ENCODE data around the gene METRNL.
"Not testable (repeated sequence)": the region's sequence is repeated elsewhere in the genome, so short reads cannot be mapped to it uniquely, and the experiment has no call there.

Gene METRNL, protein sequence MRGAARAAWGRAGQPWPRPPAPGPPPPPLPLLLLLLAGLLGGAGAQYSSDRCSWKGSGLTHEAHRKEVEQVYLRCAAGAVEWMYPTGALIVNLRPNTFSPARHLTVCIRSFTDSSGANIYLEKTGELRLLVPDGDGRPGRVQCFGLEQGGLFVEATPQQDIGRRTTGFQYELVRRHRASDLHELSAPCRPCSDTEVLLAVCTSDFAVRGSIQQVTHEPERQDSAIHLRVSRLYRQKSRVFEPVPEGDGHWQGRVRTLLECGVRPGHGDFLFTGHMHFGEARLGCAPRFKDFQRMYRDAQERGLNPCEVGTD

DNA sequence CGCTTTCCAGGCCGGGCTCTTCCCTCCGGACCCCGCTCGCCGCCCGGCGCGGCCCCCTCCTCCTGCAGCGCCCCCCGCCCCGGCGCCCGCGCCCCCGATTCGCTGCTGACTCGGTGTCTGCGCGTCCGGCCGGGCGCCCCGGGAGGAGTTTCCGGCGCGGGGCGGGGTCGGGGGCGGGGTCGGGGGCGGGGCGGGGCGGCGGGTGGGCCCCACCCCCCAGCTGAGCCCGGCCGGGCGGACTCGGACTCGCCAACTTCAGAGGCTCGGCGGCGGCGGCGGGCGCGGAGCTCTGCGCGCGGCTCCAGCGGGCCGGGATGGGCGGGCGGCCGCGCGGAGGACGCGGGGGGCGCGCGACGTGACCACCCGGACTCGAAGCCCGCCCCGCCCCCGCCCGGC, at the start of gene METRNL:
Gene METRNL, plus strand, starts transcription at position 258 of the 396 bp plus-strand sequence. CDS start 207 bp downstream, outside the sequence.
- DNase-seq (ENCODE audit: low spot score), result peak; percentile 89

DNA sequence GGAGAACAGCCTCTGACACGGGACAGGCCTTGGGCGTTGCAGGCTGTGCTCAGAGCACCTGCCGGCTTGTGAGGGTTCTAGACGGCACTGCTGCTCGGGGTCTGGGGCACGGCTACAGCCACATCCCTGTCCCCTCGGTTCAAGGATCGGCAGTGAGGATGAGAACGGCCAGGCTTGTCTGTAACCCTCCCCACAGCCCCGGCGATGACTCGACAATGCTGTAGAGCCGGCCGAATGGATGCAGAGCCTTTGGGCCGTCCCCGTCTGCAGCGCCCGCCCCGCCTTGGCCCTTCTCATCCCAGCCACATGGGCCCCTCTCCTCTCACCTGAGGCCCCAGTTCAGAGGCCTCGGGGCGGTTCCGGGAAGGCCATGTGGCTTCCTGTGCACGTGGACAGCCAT, 49.0 kb upstream of the METRNL start:
- no peak for DNase-seq (ENCODE audit: low spot score)

DNA sequence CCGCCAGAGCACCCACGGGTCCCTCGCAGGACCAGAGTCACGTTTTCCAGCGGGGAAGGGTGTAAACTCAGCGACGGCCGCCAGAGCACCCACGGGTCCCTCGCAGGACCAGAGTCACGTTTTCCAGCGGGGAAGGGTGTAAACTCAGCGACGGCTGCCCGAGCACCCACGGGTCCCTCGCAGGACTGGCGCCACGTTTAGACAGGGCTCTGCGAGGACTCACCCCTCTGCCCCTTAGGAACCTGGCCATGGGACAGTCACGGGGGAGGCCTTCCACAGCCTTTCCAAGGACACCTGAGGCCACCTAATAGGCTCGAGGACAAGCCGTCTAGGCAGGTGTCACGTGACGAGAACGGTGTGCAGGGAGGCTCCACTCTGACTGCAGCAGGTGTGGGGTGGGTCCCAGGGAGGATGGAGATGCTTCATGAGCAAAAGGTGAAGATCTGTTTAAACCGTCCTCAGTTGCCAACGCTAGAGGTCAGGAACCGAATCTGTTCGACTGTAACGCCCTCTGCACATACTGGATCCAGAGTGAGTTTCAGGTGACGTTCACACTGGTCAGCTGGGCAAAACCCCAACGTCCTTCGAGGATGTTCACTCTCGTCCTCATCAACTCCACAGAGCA, 48.0 kb upstream of the METRNL start:
- DNase-seq (ENCODE audit: low spot score), result no peak

DNA sequence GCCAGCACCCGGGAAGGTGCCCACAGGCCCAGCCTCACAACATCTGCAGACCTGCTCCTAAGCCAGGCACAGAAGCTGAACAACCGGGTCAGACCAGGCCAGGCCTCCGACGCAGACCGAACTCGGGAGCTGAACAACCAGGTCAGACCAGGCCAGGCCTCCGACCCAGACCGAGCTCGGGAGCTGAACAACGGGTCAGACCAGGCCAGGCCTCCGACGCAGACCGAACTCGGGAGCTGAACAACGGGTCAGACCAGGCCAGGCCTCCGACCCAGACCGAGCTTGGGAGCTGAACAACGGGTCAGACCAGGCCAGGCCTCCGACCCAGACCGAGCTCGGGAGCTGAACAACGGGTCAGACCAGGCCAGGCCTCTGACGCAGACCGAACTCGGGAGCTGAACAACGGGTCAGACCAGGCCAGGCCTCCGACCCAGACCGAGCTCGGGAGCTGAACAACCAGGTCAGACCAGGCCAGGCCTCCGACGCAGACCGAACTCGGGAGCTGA, 47.4 kb upstream of the METRNL start:
- DNase-seq (ENCODE audit: low spot score), result not testable (repeated sequence)

DNA sequence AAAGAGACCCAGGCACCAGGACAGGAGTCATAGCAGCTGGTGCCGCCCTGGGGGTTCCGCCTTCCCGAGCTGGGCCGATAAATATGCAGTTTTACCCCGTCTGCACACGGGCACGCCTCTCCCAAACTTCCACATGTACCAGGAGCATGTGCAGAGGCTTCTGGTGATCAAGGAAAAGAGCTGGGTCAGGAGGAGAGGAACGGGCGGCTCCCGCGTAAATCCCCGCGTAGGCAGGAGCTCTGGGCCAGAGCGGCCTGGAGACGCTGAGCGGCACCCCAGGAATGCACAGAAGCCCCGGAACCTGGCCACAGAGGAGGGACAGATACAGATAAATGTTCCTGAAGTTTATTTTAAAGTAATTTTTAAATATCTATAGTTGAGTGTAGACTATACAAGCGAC, 46.6 kb upstream of the METRNL start:
- DNase-seq (ENCODE audit: low spot score), result no peak

DNA sequence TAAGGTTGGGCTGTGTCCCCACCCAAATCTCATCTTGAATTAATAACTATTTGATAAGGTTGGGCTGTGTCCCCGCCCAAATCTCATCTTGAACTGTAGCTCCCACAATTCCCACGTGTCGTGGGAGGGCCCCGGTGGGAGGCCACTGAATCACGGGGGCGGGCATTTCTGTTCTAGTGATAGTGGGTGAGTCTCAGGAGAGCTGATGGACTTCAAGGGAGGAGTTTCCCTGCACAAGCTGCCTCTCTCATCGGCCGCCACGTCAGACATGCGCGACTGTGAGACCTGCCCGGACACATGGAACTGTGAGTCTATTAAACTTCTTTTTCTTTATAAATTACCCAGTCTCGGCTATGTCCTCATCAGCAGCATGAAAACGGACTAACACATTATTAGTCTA, 44.9 kb upstream of the METRNL start:
- no peak for DNase-seq (ENCODE audit: low spot score)

DNA sequence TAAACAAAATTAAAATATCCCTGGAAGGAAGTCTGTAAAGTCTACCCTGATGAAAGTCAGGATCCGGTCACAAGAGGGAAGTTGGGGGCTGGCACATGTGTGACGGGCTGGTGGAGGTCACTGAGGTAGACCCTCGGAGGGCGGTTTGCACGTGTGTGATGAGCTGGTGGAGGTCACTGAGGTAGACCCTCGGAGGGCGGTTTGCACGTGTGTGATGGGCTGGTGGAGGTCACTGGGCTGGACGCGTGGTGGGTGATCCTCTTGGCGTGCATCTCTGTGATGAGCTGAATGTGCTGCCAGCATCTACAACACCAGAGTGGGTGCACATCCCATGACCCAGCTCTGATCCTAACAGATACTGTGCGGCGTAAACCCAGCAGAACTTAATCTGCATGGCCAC, 43.7 kb upstream of the METRNL start:
- no peak for DNase-seq (ENCODE audit: low spot score)

DNA sequence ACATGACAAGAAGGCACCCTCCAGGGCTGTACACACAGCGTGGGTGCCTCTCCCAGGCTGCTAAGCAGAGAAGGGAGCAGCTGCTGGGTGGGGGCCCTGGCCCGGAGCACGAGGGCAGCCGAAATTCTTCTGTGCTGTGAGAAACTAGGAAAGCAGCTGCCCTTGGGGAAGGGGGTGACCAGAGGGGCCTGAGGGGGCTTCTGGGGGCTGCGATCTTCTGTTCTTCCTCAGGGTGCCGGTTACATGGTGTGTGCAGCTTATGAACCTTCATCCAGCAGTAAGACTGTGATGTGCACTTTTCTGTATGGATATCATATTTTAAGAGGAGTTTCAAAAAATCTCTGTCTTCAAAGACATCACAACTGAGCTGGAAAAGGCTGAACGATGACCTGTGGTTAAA, 43.2 kb upstream of the METRNL start:
- no peak for DNase-seq (ENCODE audit: low spot score)

DNA sequence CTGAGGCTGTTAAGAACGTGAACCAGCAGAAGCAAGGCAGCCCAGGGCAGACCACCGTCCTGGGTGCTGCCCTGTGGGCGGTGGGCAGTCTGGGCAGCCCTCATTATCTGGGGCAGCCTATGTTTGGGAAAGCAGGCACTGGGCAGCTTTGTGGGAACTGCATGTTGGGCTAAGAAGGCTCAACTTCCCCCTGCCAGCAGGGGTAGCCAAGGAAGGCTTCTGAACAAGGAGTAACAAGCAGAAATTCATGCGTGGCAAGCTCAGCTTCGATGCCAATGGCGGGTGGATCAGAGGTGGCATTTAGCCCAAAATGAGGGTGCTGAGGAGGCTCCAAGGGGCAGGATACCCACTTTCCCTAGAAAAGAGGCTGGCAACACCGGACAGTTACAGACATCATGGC, 42.7 kb upstream of the METRNL start:
- DNase-seq (ENCODE audit: low spot score), result no peak

DNA sequence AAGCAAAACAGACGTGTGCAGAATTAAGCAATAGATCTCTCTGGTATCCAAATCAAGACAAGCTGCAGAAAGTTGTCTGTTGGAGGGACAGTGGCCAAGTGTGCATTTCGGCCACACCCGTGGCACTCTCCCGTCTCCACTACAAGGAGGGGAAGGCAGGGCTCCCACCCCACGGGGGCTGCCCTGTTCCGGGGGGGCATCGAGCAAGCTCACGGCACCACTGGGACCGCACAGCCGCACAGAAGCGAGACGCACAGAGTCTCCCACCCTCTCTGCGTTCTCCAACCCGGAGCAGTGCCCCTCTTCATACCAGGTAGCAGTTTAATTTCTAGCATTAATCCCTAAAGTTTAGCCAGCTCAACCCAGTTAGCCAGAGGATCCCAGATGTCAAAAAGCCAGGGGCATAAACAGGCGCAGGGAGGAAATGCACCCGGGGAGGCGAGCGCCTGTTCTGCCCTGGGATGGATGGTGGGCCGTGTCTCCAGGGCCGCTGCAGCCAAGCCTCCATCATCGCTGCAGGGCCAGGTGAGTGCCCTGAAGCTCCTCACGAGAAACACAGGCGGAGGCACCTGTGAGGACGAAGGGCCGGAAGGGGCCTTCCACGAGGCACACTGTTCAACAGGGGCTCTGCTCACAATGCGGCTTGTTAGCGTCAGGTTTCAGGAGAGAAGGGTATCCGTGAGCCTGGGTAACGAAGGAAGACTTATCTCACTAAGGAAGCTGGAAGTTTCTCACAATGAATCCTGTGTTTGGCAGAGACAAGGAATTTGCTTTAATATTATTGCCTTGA, 42.1 kb upstream of the METRNL start:
- no peak for DNase-seq (ENCODE audit: low spot score)

DNA sequence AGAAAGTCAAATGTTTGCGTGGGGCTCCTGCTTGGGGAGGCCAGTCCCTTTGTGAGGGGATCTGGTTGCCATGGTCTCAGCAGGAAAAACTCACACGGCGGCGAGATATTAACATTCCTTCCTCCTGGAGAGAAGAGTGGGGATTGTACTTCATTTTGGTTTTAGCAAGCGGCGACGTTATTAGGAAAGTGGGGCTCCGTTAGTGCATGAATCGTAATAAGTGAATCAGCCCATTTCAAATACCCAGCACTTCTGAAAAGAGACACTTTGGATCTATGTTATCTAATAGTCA, 41.6 kb upstream of the METRNL start:
- DNase-seq (ENCODE audit: low spot score), result no peak

DNA sequence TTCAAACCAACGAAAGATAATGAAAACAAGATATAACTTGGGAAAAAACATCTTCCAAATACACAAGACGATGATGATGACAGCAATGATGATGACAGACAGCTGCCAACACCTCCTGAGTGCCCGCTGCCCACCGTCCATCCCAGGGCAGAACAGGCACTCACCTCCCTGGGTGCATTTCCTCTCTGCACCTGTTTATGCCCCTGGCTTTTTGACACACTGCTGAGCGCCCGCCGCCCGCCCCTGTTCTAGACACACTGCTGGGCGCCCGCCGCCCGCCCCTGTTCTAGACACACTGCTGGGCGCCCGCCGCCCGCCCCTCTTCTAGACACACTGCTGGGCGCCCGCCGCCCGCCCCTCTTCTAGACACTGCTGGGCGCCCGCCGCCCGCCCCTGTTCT, 40.4 kb upstream of the METRNL start:
- not testable (repeated sequence) for DNase-seq (ENCODE audit: low spot score)

DNA sequence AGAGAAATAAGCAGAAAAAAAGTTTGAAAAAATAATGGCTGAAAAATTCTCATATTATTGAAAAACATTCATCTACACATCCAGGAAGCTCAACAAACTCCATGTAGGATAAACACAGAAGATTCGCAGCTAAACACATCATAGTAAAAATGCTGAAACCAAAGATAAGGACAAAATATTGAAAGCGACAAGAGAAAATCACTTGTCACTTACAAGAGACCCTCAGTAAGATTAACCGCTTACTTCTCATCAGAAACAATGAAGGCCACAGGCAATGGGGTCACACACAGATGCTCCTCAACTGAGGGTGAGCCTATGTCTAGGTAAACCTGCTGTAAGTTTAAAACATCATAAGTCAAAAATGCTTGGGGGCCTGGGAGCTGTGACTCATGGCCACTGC, 38.1 kb upstream of the METRNL start:
- DNase-seq (ENCODE audit: low spot score), result no peak

DNA sequence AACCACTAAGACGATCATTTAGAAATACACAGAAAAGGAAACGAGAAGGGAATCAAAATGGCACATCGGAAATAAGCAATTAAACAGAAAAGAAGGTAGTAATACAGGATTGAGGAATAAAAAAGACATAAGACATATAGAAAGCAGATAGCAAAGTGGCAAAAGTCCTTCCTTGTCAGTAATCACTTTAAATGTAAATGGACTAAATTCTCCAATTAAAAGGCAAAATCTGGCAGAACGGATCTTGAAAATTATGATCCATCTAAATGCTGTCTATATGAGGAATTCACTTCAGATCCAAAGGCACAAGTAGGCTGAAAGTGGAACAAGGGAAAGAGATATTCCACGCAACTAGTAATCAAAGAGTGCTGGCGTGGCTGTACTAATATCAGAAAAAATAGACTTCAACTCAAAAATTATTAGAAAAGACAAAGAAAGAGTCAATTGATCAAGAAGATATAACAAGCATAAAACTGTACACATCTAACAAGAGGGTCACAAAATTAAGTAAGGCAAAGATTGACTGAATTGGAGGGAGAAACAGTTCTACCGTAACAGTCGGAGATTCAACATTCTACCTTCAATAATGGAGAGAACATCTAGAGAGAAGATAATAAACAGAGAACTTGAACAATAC, 36.8 kb upstream of the METRNL start:
- no peak for DNase-seq (ENCODE audit: low spot score)

DNA sequence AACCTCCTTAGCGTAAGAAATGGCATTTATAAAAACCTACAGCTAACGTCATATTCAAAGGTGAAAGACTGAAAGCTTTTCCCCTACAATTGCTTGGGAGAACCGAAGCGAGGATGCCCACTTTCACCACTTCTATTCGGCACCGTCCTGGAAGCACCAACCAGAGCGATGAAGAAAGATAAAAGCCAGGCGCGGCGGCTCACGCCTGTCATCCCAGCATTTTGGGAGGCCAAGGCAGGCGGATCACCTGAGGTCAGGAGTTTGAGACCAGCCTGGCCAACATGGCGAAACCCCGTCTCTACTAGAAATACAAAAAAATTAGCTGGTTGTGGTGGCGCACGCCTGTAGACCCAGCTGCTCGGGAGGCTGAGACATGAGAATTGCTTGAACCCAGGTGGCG, 34.9 kb upstream of the METRNL start:
- not testable (repeated sequence) for DNase-seq (ENCODE audit: low spot score)

DNA sequence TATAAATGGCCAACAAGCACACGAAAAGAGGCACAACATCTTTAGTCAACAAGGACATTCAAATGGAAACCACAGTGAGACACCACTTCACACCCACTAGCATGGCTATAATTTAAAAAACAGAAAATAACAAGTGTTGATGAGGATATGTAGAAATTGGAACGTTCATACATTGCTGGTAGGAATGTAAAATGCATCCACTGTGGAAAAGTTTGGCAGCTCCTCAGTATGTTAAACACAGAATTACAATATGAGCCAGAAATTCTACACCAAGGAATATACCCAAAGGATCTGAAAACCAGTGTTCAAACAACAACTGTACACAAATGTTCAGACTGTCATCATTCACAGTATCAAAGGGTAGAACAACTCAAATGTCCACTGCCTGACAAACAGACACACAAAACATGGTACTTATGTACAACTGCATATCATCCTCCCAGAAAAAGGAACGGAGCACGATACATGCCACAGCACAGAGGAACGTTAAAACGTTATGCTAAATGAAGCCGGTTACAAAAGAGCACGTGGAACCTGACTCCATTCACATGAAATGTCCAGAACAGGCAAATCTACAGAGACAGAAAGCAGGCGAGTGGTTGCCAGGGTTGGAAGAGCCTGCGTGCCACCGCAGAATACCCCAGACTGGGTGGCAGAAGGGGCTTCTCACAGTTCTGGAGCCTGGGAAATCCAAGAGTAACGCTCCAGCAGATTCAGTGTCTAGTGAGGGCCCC, 32.8 kb upstream of the METRNL start:
- DNase-seq (ENCODE audit: low spot score), result no peak

DNA sequence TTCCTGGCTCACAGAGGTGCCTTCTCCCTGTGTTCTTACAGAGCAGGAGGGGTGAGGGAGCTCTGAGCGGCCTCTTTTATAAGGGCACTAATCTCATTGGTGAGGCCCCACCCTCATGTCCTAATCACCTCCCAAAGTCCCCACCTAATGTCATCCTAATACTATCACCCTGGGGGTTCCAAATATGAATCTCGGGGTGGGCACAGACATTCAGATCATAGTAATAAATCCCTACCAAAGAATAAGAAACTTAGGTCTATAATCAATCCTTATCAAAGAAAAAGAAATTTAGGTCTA, 32.3 kb upstream of the METRNL start:
- no peak for DNase-seq (ENCODE audit: low spot score)

DNA sequence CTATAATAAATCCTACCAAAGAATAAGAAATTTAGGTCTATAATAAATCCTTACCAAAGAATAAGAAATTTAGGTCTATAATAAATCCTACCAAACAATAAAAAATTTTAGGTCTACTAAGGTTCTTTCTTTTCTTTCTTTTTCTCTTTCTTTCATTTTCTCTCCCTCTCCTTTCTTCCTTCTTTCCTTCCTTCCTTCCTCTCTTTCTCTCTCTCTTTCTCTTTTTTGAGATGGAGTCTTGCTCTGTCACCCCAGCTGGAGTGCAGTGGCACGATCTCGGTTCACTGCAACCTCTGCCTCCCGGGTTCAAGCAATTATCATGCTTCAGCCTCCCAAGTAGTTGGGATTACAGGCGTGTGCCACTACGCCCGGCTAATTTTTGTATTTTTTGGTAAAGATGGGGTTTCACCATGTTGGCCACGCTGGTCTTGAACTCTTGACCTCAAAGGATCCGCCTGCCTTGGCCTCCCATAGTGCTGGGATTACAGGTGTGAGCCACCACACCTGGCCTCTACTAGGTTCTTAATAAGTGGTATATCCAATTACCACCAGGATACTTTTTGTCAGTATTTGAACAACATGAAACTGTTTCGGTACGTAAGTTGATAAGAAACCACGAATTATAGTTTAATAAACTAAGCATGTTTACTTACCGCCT, 31.5 kb upstream of the METRNL start:
- DNase-seq (ENCODE audit: low spot score), result not testable (repeated sequence)

DNA sequence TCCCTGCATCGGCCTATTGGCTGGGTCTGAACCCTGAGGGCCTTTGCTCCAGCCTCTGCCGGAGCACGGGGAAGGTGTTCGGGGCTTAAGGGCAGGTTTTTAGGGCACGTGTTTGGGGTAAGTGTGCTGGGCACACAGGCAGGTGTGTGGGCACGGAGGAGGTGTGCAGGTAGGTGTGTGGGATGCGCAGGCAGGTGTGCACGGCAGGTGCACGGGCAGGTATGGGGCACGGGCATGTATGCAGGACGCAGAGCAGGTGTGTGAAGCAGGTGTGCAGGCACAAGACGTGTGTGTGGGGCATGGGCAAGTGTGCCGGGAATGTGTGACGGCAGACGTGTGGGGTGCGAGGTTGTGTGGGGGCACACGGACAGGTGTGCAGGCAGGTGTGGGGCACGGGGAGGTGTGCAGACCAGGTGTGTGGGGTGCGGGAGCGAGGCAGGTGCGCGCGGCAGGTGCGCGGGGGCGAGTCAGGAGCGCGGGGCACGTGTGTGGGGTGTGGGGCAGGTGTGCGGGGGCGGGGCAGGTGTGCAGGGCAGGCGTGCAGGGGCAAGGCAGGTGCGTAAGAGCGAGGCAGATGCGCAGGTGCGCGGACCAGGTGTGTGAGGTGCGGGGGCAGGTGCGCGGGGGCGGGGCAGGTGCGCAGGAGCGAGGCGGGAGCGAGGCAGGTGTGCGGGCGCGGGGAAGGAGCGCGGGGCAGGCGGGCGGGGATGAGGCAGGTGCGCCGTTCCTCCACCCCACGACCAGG, 28.6 kb upstream of the METRNL start:
- DNase-seq (ENCODE audit: low spot score), result no peak

DNA sequence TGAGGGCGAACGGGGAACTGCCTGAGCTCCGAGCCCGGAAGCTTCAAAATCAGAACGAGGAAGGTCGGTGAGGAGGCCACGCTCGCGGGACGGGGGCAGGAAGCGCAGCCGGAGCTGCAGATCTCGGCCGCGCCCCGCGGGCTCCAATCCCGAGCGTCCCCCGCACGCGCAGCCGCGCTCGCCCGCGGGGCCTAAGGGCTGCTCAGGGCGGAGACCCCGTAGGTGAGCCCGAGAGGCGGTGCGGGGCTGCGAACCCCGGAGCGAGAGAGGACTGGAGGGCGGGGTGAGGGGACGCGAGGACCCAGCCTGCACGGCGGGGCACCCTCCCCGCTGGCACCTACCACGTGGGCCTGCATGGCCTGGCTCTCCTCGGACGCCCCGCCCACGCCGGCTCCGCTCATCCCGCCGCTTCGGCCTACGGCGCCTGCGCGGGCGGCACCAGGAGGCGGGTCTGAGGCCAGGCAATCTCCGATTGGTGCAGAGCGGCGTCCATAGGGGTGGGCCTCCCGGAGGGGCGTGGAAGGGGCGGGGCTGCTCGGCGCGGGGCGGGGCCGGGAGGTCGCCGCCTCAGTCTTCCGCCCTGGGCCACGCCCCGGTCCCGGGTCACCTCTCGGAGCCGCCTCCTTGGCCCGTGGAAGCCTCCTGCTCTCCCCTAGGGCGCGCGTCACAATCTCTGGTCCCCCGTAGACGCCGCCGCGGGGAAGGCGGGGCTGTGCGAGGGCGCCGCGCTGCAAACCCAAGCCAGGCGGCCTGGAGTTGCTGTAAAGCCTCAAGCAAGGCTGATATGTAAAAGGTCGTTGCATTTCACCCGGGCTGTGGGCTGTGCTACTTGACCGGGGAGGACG, 27.8 kb upstream of the METRNL start:
- DNase-seq (ENCODE audit: low spot score), result peak; percentile 99
